Right lobe of liver (tissue), 6 donors: ENCODE results near the gene HSPA9. TPM values are rescaled to one million over a fixed set of nuclear protein-coding genes. Genes with fewer than 3 reads are reported as not detected.

Experiments
- ATAC-seq, 4 donors: fragments of 200-7000 bp; cut with Tn5 transposase; one replicate each; pipeline ENCODE4 v1.9.1; 2020; ENCODE audit warnings: mild to moderate bottlenecking in 4 of 4, moderate library complexity in 4 of 4
- DNase-seq, 3 donors: peaks; one replicate each; pipeline ENCODE4 v3.0.0-alpha.2; 2020
- H3K27ac ChIP-seq, 3 donors: fragments of 200-600 bp; one replicate each; pipeline ENCODE4 v1.8.0; 2022
- H3K27me3 ChIP-seq, 2 donors: fragments of 200-600 bp; one replicate each; pipeline ENCODE4 v1.8.0; 2022
- H3K36me3 ChIP-seq, 4 donors: fragments of 200-600 bp; sonication (generic) in 1 of 4; one replicate each; pipeline versions ENCODE4 v1.5.1 to v1.8.0; 2017 to 2022; ENCODE audit warnings: control low read depth in 1 of 4
- H3K4me1 ChIP-seq, 4 donors: fragments of 200-600 bp; sonication (generic) in 1 of 4; one replicate each; pipeline versions ENCODE4 v1.5.1 to v1.8.0; 2017 to 2022; ENCODE audit warnings: control low read depth in 1 of 4
- H3K4me3 ChIP-seq, 3 donors: fragments of 200-600 bp; one replicate each; pipeline ENCODE4 v1.8.0; 2022
- H3K9me3 ChIP-seq, 4 donors: fragments of 200-600 bp; sonication (generic) in 1 of 4; one replicate each; pipeline versions ENCODE4 v1.5.1 to v1.8.0; 2017 to 2022; ENCODE audit warnings: control low read depth in 1 of 4
- CTCF ChIP-seq, 4 donors: fragments of 200-600 bp in 3 of 4; fragments of 450-650 bp in 1 of 4; IDR thresholded peaks; one replicate each; pipeline versions ENCODE4 v1.5.1 to v1.8.0; 2016 to 2022; ENCODE audit warnings: antibody characterized with exemption in 4 of 4, mild to moderate bottlenecking in 2 of 4
- POLR2A ChIP-seq: fragments of 450-650 bp; IDR thresholded peaks from one replicate; pipeline ENCODE4 v1.6.1; 2017; ENCODE audit warnings: antibody characterized with exemption, mild to moderate bottlenecking
- WGBS: methylation state at CpG from one replicate; pipeline ENCODE4 v1.1.6; 2018; ENCODE audit warnings: low coverage, low lambda C conversion rate; ENCODE audit not compliant: insufficient coverage; ENCODE audit errors: missing lambda C conversion rate; 5-methylcytosine and 5-hydroxymethylcytosine counted together
- intact Hi-C, 2 donors: fragments of 100-400 bp; cut with DNase I; formaldehyde crosslinking; loops; one replicate each; pipeline versions ENCODE4 v1.11.2 to v1.14.1; 2022
- total RNA-seq, 6 experiments: library from RNA; depleted of rRNA in 2 of 6; stranded (reverse); fragments of >200 nt in 2 of 6; fragmentation: NEBNext Ultra II Directional in 3 of 6; extraction: Animal tissue kit (Norgen Biotek cat#: 25700) in 3 of 6; gene quantifications; one replicate each; pipeline versions ENCODE4 v1.1.0 to v1.2.4, GENCODE V29; 2016 to 2023
- donor health status: DM: no; HTN: yes; CAD: no.
- donor health status: DM: no; HTN: no; CAD: no.
- donor health status: DM: no; HTN: no; CAD: no.
- donor health status: DM: no; HTN: yes; CAD: no.
- donor health status: DM: no; HTN: yes; CAD: no.

HSPA9 gene
- total RNA-seq, 6 experiments from 2014 or later: 198 to 459 (median 229) TPM

- Histone ChIP-seq H3K9me3 (no peaks in the 10 kb centered on the region), H3K4me3 (no peak overlapping the region), H3K27ac (no peak overlapping the region), H3K27me3 (no peaks in the 10 kb centered on the region), H3K4me1 (no peaks in the 10 kb centered on the region), H3K36me3 (no peaks in the 10 kb centered on the region)
- 87% methylated on average over 4 of the region's 6 CpGs for WGBS
- no peak for DNase-seq
- TF ChIP-seq CTCF (IDR thresholded peaks at IDR 0.05) (no peak), POLR2A (no peak)
- no peak for ATAC-seq
- intact Hi-C loops: no loop called here
Observed at GRCh38 chr5:138596105-138596881, 21.1 kb upstream of the HSPA9 start.

- Histone ChIP-seq H3K36me3 (no peaks in the 10 kb centered on the region), H3K4me3 (no peak overlapping the region), H3K4me1 (no peaks in the 10 kb centered on the region), H3K27me3 (no peaks in the 10 kb centered on the region), H3K27ac (no peak overlapping the region), H3K9me3 (no peaks in the 10 kb centered on the region)
- TF ChIP-seq POLR2A (no peak), CTCF (IDR thresholded peaks at IDR 0.05) (no peak)
- ATAC-seq (peak in 1 of 4 donors; percentile 28), DNase-seq (no peak)
- intact Hi-C loops: no loop called here
- WGBS: 85% methylated on average over 4 of the region's 4 CpGs
Observed at GRCh38 chr5:138595180-138595795, 20.1 kb upstream of the HSPA9 start.

GRCh38 chr5:138594305-138595058, 19.3 kb upstream of the HSPA9 start:
- H3K27me3 ChIP-seq: no peaks in the 10 kb centered on the region
- no peaks in the 10 kb centered on the region for H3K4me1 ChIP-seq
- no peak for ATAC-seq
- intact Hi-C loops: no loop called here
- no peaks in the 10 kb centered on the region for H3K36me3 ChIP-seq
- no peak overlapping the region for H3K4me3 ChIP-seq
- TF ChIP-seq POLR2A (no peak), CTCF (IDR thresholded peaks at IDR 0.05) (peak in 3 of 4 donors; percentile 15 to 32 (median 27))
- H3K9me3 ChIP-seq: no peaks in the 10 kb centered on the region
- H3K27ac ChIP-seq: no peak overlapping the region
- WGBS: 93% methylated on average over 4 of the region's 4 CpGs
- no peak for DNase-seq

GRCh38 chr5:138588013-138588788, 13.0 kb upstream of the HSPA9 start:
- no peak for DNase-seq
- no peaks in the 10 kb centered on the region for H3K9me3 ChIP-seq
- H3K27ac ChIP-seq: no peak overlapping the region
- no peaks in the 10 kb centered on the region for H3K27me3 ChIP-seq
- no peak for ATAC-seq
- no peaks in the 10 kb centered on the region for H3K36me3 ChIP-seq
- intact Hi-C loops: no loop called here
- TF ChIP-seq POLR2A (no peak), CTCF (IDR thresholded peaks at IDR 0.05) (no peak)
- H3K4me3 ChIP-seq: no peak overlapping the region
- WGBS: 92% methylated on average over 2 of the region's 2 CpGs
- peaks cover 0 to 9% (median 4%) of the 10 kb centered on the region in 4 donors for H3K4me1 ChIP-seq
